HG03354 (cell line): ENCODE results near the gene MPHOSPH9.
"Not testable (repeated sequence)": the region's sequence is repeated elsewhere in the genome, so short reads cannot be mapped to it uniquely, and the experiment has no call there.

Source experiments
- ATAC-seq: cut with Tn5 transposase; IDR thresholded peaks from one replicate; pipeline ENCODE4 v1.9.1; 2021; ENCODE audit warnings: mild to moderate bottlenecking; ENCODE audit not compliant: unreplicated experiment, poor library complexity, severe bottlenecking

Gene MPHOSPH9

DNA sequence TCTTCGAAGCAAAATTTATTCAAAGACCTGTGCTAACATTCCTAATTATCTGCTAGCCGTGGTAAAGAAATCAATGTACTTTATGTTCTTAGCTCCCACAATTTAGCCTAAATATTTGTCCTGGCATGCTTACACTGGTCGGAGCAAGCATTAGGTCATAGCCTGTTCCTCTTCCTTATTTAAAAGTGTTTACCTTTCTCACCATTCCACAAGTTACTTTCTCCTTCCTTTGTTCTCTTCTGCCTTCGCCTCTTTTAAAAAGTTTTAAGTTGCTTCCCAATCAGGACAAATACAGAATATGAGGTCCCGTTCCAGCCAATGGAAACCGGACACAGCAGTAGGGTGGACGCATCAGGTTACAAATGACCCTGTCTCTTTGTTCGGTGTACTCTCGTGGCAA, 27.1 kb upstream of the MPHOSPH9 start:
- no peak for ATAC-seq

- no peak for ATAC-seq
These were observed 25.7 kb upstream of the MPHOSPH9 start for GRCh38 chr12:123258593-123258992.

DNA sequence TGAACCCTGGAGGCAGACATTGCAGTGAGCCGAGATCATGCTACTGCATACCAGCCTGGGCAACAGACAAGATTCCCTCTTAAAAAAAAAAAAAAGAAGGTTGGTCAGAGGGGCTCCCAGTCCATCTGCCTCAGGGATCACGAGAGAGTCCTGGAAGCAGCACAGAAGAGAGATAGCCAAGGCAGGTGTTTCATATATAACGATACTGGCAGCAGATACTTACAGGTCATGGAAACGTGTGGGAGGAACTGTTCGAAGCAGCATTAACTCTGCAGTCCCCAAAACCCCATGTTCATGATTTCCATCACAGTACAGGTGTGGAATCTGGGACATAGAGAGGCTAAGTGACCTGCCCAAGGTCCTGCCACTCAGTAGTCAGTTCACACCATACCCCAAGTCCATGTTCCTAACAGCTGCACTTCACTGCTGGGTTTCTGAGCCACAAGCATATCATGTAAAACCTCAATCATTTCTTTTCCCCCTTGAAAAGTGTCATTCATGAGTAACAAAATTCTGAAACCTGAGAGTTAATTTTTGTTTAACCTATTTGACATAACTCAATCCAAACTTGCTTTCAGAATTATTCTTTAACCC, 22.0 kb upstream of the MPHOSPH9 start:
- ATAC-seq, result no peak

DNA sequence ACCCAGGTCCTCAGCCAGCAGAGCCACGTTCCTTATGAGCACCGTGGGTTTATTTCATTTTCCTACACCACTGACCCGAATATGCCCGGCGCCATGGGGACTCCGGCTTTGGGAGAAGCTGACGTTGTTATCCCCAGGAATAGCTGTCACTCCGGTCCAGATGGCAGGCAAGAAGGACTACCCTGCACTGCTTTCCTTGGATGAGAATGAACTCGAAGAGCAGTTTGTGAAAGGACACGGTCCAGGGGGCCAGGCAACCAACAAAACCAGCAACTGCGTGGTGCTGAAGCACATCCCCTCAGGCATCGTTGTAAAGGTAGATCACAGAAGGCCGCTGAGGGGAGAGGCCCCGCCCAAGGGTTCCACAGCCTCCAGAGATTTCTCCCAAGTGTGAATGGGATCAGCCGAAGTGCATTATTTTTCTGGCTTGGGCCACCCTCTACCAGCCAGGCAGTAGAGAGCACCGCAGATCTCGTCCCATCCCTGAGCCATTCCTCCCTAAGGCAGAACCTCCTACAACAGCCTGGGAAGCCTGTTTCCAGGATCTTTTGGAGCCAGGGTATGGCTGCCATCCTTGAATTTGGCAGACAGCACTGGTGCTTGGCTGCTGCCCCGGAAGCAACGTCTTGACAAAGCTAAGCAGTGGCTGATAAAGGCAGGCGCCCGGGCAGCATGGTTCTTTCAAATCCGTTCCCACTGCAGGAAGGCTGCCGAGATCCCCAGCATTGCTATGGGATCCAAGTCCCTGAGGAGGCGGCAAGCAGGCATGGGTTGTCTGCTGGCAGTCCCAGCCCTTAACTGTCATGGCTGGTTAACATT, 20.9 kb upstream of the MPHOSPH9 start:
- ATAC-seq, result no peak

- not testable (repeated sequence) for ATAC-seq
These were observed 19.4 kb upstream of the MPHOSPH9 start for GRCh38 chr12:123252365-123252764.

DNA sequence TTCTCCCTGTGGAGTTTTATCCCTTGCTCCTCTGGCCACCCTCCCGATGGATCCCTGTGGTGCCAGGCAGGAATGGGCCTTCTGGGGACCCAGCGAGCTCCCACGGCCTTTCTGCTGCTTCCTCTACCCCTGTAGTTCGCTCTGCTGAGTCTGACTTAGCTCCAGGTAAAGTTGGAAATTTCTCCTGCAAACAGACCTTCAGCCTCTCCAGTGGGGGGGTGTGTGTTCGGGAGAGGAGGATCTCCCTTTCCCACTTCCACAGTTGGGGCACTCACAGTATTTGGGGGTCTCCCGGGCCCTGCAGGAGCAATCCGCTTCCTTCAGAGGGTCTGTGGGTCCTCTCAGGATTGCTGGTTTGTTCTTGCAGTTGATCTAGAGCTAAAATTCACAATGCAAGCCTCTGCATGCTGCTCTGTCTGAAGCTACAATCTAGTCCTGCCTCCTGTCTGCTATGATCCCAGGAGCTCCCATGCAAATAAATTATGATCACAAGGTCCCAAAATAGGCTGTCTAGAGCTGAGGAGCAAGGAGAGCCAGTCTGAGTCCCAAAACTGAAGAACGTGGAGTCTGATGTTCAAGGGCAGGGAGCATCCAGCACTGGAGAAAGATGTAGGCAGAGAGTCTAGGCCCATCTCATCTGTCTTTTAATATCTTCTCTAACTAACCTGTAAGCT, 18.6 kb upstream of the MPHOSPH9 start:
- no peak for ATAC-seq

DNA sequence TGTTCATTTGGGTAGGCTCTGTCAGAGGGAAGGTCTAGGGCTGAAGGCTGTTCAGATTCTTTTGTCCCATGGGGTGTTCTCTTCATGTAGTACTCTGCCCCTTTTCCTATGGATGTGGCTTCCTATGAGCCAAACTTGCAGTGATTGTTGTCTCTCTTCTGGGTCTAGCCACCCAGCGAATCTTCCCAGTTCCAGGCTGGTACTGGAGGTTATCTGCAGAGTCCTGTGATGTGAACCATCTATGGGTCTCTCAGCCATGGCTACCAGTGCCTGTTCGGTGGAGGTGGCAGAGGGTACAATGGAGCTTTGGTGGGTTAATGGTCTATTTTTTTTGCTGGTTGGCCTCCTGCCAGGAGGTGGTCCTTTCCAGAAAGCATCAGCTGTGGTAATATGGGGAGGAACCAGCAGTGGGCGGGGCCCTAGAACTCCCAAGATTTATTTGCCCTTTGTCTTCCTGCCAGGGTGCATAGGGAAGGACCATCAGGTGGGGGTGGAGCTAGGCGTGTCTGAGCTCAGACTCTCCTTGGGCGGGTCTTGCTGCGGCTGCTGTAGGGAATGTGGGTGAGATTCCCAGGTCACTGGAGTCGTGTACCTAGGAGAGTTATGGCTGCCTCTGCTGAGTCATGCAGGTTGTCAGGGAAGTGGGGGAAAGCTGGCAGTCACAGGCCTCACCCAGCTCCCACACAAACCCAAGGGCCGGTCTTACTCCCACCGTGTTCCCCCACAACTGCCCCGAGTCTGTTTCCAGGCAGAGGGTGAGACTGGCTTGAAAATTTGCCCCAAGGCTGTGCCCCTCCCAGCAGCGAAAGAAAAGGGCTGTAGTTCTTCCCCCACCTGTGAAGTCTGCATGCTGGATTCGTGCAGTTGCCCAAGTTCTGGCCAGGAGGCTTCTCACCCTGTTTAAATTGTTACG, 17.8 kb upstream of the MPHOSPH9 start:
- ATAC-seq, result no peak

GRCh38 chr12:123248996-123249741, 16.2 kb upstream of the MPHOSPH9 start:
- not testable (repeated sequence) for ATAC-seq

DNA sequence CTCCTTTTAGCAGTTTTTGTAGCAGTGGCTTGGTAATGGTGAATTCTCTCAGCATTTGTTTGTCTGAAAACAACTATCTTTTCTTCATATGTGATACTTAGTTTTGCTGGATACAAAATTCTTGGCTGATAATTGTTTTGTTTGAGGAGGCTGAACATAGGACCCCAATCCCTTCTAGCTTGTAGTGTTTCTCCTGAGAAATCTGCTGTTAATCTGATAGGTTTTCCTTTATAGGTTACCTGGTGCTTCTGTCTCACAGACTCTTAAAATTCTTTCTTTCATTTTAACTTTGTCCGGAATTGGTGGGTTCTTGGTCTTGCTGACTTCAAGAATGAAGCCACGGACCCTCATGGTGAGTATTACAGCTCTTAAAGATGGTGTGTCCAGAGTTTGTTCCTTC, 15.2 kb upstream of the MPHOSPH9 start:
- ATAC-seq, result not testable (repeated sequence)

DNA sequence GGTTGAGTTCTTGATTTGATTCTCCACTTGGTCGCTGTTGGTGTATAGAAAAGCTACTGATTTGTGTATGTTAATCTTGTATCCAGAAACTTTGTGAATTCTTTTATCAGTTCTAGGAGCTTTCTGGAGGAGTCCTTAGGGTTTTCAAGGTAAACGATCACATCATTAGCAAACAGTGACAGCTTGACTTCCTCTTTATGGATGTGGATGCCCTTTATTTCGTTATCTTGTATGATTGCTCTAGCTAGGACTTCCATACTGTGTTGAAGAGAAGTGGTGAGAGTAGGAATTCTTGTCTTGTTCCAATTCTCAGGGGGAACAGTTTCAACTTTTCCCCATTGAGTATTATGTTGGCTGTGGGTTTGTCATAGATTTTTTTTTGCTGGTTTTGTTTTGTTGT, 12.7 kb upstream of the MPHOSPH9 start:
- ATAC-seq, result no peak

DNA sequence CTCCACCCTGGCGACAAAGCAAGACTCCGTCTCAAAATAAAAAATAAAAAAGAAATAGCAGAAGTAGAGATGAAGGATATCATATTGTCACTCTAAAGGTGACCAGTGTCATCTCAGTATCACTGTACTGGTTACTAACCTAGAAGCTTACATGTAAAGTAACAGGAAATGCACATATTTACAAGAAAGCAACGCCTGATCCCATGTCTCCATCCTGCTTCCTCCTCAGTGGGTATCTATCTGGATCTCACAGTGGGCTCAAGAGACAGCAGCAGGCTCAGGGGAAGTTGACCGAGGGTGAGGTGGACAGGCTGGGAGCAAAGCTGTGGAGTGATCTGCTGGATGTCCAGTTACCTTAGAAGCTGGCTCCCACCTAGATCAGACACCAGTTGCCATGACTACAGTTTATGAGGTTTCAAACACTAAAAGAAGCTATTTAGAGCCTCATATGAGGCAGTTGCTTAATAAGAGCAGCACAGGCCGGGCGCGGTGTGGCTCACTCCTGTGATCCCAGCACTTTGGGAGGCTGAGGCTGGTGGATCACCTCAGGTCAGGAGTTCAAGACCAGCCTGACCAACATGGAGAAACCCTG, 10.8 kb upstream of the MPHOSPH9 start:
- no peak for ATAC-seq

DNA sequence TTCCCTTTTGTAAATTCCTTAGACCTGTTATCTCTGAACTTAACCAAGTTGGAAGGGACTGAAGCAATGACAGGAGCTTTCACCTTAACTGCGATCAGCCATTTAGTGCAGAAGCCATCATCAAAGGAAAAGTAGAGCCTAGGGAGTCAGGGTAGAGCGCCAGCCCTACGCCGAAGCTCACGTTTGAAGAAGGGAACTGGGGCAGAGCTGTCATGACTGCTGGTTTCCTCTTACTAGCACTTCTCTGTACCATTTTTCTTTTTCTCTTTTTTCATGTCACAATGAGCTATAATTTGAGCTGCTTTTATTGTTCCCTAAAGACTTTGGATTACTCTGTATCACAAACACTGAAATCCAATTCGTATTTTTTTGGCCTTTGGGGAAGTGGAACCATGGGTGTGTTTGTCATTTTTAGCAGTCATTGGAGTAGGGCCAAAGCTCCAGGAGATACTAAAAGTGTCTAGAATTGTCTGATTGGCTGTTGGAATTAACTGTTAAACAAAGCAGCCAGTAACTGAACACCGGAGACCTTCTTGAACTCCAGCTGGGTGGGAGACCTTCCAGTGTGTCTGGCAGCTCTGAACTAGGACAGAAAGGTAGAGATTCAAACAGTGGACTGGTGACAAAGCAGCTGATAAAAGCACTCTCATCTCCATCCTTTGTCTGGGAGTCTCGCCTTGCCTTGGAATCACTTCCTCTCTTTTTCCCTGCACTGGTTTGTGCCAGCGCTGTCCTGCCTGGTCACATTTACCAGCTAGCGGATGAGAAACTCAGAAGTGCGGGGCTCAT, 9.4 kb upstream of the MPHOSPH9 start:
- ATAC-seq, result no peak

GRCh38 chr12:123238961-123239360, 6.0 kb upstream of the MPHOSPH9 start:
- no peak for ATAC-seq

- no peak for ATAC-seq
These were observed 5.4 kb upstream of the MPHOSPH9 start for GRCh38 chr12:123238330-123238682.

- no peak for ATAC-seq
These were observed 4.8 kb upstream of the MPHOSPH9 start for GRCh38 chr12:123237646-123238329.

DNA sequence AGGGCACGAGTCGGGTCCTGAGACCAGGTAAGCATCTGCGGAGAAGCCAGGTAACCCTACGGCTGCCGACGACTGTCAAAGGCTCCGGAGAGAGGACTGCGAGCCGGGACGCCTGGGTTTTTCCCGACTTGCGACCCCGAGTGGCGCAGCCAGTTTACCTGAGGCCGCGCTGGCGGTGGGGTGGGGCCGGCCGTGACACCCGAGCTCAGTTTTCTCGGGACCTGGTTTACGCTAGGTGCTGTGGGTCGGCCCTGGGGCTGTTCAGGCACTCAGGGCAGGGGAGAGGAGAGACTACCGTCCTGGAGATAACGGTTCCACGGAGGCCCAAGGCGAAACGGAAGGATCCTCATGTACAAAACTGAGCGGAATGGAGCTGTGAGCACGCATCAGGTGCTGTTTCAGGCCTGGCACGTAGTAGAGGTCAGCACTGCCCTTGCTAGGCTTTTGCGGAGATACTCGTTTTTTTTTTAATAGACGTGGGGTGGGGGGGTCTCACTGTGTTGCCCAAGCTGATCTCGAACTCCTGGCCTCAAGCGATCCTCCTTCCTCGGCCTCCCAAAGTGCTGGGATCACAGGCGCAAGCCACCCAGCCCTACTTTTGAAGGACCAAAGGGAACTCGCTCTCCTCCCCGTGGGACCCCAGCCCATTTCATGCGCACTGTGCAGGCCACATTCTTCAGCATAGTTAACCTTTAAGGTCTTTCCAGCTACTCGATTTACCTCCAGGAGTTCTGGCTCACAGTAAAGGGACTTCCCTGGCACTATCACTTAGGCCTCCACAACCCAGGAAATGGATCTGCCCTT, 766 bp upstream of the MPHOSPH9 start:
- ATAC-seq, result peak; percentile 19

GRCh38 chr12:123232472-123232806, 502 bp downstream of the MPHOSPH9 start:
- peak; percentile 2 for ATAC-seq
